Mesenteric fat pad (tissue), 1 donor: ENCODE results near the gene KRT28. TPM values are rescaled to one million over a fixed set of nuclear protein-coding genes. Genes with fewer than 3 reads are reported as not detected.

Source experiments
- DNase-seq: peaks from one replicate; pipeline ENCODE4 v3.0.0-alpha.2; 2020; ENCODE audit warnings: low spot score
- long read RNA-seq: library from polyadenylated mRNA; unstranded; transcript quantifications from one replicate; pipeline ENCODE4 v2.0.0, GENCODE V29; 2020
- total RNA-seq: library from RNA; stranded (reverse); fragmentation: NEBNext Ultra II Directional; extraction: Animal tissue kit (Norgen Biotek cat#: 25700); gene quantifications from one replicate; pipeline ENCODE4 v1.2.1, GENCODE V29; 2021
- donor health status: DM: yes; HTN: yes; CAD: no.

Gene KRT28
- total RNA-seq = not detected
- long read RNA-seq = 0 reads

- no peak for DNase-seq
Observed at GRCh38 chr17:40799859-40800258, at the start of gene KRT28. Gene KRT28, minus strand, starts transcription at chr17:40799959. Its CDS starts 66 bp downstream, at chr17:40799893.

GRCh38 chr17:40848583-40849235 is 49.0 kb upstream of the KRT28 start:
- DNase-seq = no peak

- DNase-seq = no peak
Observed at GRCh38 chr17:40846515-40847144, 46.9 kb upstream of the KRT28 start.

GRCh38 chr17:40844671-40845107 is 44.9 kb upstream of the KRT28 start:
- DNase-seq = no peak

- no peak for DNase-seq
Observed at GRCh38 chr17:40843242-40843641, 43.5 kb upstream of the KRT28 start.

- DNase-seq = no peak
Observed at GRCh38 chr17:40841246-40841645, 41.5 kb upstream of the KRT28 start.

- DNase-seq = no peak
Observed at GRCh38 chr17:40839194-40839593, 39.4 kb upstream of the KRT28 start.

GRCh38 chr17:40836020-40836419 is 36.3 kb upstream of the KRT28 start:
- no peak for DNase-seq

- no peak for DNase-seq
Observed at GRCh38 chr17:40833882-40834281, 34.1 kb upstream of the KRT28 start.

- DNase-seq = no peak
Observed at GRCh38 chr17:40832840-40833239, 33.1 kb upstream of the KRT28 start.

GRCh38 chr17:40830085-40830776 is 30.5 kb upstream of the KRT28 start:
- DNase-seq = no peak

GRCh38 chr17:40828454-40829044 is 28.8 kb upstream of the KRT28 start:
- no peak for DNase-seq

GRCh38 chr17:40827746-40828453 is 28.1 kb upstream of the KRT28 start:
- no peak for DNase-seq

GRCh38 chr17:40825599-40825998 is 25.8 kb upstream of the KRT28 start:
- DNase-seq = no peak

- no peak for DNase-seq
Observed at GRCh38 chr17:40824015-40824832, 24.5 kb upstream of the KRT28 start.

- no peak for DNase-seq
Observed at GRCh38 chr17:40822132-40822812, 22.5 kb upstream of the KRT28 start, which contains the start of gene KRT10. Gene KRT10, minus strand, starts transcription at chr17:40822614. Its CDS starts 29 bp downstream, at chr17:40822585.

- no peak for DNase-seq
Observed at GRCh38 chr17:40821536-40821935, 21.8 kb upstream of the KRT28 start.

GRCh38 chr17:40820228-40820838 is 20.6 kb upstream of the KRT28 start:
- DNase-seq = no peak

GRCh38 chr17:40819528-40820125 is 19.9 kb upstream of the KRT28 start:
- no peak for DNase-seq
